HL-60 (cell line): ENCODE measurements around the gene PROK1.

Experiments
- DNase-seq, 2 experiments: peaks; one replicate each; pipeline ENCODE4 v3.0.0-alpha.2; 2010 to 2020; ENCODE audit warnings: low read depth in 1 of 2, low spot score in 1 of 2
- H3K27ac ChIP-seq: fragments of 250-450 bp; sonication (Bioruptor Pico); replicated peaks from 2 replicates; pipeline ENCODE4 v1.5.1; 2020; ENCODE audit warnings: mild to moderate bottlenecking, moderate library complexity
- H3K27me3 ChIP-seq: fragments of 250-450 bp; sonication (Bioruptor Pico); 2 replicates; pipeline ENCODE4 v1.5.1; 2021; ENCODE audit warnings: mild to moderate bottlenecking, moderate library complexity; ENCODE audit not compliant: insufficient read depth, poor library complexity, severe bottlenecking
- H3K4me3 ChIP-seq: replicated peaks from 2 replicates; pipeline ENCODE4 v1.5.1; 2011; ENCODE audit warnings: mild to moderate bottlenecking, control low read depth, low read length; ENCODE audit not compliant: insufficient read depth
- GABPA ChIP-seq: IDR thresholded peaks from 2 replicates; pipeline ENCODE4 v1.6.1; 2012; ENCODE audit warnings: low read depth
- POLR2AphosphoS5 ChIP-seq: IDR thresholded peaks from 2 replicates; pipeline ENCODE4 v1.6.1; 2012; ENCODE audit warnings: low read depth
- SPI1 ChIP-seq: IDR thresholded peaks from 2 replicates; pipeline ENCODE4 v1.6.1; 2012; ENCODE audit warnings: low read depth, mild to moderate bottlenecking, borderline replicate concordance
- TF ChIP-seq, protein P1 (sequence below): IDR thresholded peaks from one replicate; pipeline ENCODE4 v1.5.1; 2011; ENCODE audit warnings: low read length, control low read depth, inconsistent platforms; ENCODE audit not compliant: insufficient read depth
- TF ChIP-seq, protein P2 (sequence below): IDR thresholded peaks from 2 replicates; pipeline ENCODE4 v1.6.1; 2012; ENCODE audit warnings: low read depth; ENCODE audit not compliant: insufficient replicate concordance

PROK1 gene

DNA sequence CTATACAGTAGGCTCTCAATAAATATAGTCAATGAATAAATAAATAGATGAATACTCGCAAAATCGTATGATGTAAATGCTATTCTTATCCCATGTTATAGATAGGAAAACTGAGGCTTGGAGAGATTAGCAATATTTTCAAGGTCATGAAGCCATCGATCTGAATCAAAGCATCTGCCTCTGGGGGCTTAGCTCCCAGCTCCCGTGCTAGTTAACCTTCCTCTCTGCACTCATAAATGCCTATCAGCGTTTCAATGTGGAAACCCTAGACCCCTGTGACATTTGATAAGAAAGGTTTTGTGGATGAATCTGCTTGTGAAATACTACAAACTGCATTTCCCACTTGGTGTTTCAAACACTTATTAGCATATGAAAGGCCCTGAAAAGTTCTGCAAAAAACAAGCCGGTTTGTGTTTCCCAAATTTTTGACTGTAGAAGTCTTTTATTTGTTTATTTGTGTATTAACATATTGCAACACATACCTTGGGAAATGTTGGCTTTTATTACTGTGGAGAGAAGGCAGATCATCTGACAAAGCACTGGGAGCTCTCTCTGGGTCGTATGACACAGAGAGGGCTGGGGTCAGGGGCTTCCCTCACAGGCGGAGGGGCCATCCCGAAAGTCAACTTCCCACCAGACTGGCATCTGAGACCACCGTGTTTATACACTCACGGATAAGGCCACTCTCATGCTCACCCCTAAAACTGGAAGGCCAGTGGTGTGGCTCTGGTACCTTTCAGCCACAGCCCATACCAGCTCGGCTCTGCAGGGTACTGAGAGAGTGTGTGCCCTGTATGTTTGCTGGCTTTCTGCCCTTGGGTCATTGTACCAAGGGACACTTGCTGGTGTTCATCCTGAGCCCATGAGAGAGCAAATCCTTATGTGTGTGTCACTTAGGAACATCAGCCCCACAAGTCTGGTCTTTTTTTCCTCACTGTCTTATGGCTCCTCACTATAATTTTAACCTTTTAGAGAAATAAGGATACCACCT is 993 bp upstream of the PROK1 start:
- no peak overlapping the region for H3K4me3 ChIP-seq
- H3K27ac ChIP-seq = no peak overlapping the region
- H3K27me3 ChIP-seq = peaks cover 8% of the 10 kb centered on the region
- no peak for TF ChIP-seq GABPA
- TF ChIP-seq, protein P1, sequence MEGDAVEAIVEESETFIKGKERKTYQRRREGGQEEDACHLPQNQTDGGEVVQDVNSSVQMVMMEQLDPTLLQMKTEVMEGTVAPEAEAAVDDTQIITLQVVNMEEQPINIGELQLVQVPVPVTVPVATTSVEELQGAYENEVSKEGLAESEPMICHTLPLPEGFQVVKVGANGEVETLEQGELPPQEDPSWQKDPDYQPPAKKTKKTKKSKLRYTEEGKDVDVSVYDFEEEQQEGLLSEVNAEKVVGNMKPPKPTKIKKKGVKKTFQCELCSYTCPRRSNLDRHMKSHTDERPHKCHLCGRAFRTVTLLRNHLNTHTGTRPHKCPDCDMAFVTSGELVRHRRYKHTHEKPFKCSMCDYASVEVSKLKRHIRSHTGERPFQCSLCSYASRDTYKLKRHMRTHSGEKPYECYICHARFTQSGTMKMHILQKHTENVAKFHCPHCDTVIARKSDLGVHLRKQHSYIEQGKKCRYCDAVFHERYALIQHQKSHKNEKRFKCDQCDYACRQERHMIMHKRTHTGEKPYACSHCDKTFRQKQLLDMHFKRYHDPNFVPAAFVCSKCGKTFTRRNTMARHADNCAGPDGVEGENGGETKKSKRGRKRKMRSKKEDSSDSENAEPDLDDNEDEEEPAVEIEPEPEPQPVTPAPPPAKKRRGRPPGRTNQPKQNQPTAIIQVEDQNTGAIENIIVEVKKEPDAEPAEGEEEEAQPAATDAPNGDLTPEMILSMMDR = no peak
- no peak for TF ChIP-seq POLR2AphosphoS5
- TF ChIP-seq SPI1 = no peak
- TF ChIP-seq, protein P2, sequence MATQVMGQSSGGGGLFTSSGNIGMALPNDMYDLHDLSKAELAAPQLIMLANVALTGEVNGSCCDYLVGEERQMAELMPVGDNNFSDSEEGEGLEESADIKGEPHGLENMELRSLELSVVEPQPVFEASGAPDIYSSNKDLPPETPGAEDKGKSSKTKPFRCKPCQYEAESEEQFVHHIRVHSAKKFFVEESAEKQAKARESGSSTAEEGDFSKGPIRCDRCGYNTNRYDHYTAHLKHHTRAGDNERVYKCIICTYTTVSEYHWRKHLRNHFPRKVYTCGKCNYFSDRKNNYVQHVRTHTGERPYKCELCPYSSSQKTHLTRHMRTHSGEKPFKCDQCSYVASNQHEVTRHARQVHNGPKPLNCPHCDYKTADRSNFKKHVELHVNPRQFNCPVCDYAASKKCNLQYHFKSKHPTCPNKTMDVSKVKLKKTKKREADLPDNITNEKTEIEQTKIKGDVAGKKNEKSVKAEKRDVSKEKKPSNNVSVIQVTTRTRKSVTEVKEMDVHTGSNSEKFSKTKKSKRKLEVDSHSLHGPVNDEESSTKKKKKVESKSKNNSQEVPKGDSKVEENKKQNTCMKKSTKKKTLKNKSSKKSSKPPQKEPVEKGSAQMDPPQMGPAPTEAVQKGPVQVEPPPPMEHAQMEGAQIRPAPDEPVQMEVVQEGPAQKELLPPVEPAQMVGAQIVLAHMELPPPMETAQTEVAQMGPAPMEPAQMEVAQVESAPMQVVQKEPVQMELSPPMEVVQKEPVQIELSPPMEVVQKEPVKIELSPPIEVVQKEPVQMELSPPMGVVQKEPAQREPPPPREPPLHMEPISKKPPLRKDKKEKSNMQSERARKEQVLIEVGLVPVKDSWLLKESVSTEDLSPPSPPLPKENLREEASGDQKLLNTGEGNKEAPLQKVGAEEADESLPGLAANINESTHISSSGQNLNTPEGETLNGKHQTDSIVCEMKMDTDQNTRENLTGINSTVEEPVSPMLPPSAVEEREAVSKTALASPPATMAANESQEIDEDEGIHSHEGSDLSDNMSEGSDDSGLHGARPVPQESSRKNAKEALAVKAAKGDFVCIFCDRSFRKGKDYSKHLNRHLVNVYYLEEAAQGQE = no peak
- DNase-seq = no peak

DNA sequence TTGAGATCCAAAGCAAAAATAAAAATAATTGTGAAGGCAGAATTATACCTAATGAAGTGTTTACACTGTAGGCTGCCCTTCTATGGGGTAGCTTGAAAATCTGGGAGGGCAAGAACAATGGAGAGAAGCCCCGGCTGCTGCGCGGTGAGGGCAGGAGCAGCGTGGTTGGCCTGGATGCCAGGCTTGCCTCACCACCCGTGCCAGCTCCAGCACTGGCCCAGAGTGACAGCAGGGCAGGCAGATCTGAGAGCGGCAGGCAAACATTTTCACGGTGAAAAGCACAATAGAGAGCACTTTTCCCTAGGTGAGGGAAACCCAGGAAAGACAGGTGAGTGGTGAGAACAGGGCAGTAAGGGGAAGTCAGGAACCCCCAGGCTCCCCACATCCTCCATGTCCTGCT is 1.4 kb downstream of the PROK1 start:
- peaks cover 8% of the 10 kb centered on the region for H3K27me3 ChIP-seq
- DNase-seq = no peak
- H3K27ac ChIP-seq = no peak overlapping the region
- TF ChIP-seq, protein P2 = no peak
- TF ChIP-seq, protein P1 = no peak
- TF ChIP-seq POLR2AphosphoS5 (no peak), GABPA (no peak), SPI1 (no peak)
- no peak overlapping the region for H3K4me3 ChIP-seq

DNA sequence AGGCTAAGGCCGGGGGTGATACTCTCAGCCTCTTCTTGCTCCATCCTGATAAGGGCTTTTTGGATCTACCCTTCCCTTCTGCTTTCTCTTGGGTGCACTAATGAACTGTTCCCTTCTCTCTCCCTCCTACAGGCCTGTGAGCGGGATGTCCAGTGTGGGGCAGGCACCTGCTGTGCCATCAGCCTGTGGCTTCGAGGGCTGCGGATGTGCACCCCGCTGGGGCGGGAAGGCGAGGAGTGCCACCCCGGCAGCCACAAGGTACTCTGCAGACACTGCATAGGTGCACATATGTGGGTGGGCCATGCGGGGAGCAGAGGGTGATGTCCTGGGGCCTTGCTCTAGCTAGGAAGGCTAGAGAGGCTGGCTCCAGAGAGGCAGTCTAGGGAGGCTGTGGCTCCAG is 2.9 kb downstream of the PROK1 start:
- no peak for TF ChIP-seq SPI1
- TF ChIP-seq, protein P2 = no peak
- TF ChIP-seq, protein P1 = no peak
- no peak for TF ChIP-seq GABPA
- TF ChIP-seq POLR2AphosphoS5 = no peak
- no peak for DNase-seq
- Histone ChIP-seq H3K4me3 (no peak overlapping the region), H3K27ac (no peak overlapping the region), H3K27me3 (peaks cover 8% of the 10 kb centered on the region)
